Cortex of kidney (tissue), 1 donor: ENCODE results near the gene PAN2.

Source experiments
- DNase-seq: peaks from one replicate; lab custom pipeline; 2025; lab: John Stamatoyannopoulos, UW

The PAN2 gene

GRCh38 chr12:56271031-56271430, 62.8 kb downstream of the PAN2 start:
- no peak for DNase-seq

GRCh38 chr12:56267443-56268071, 66.2 kb downstream of the PAN2 start:
- no peak for DNase-seq

- no peak for DNase-seq
Measured at GRCh38 chr12:56266693-56267442, 66.9 kb downstream of the PAN2 start, which contains the start of gene COQ10A. TSS of gene COQ10A (plus strand) at chr12:56266942. CDS start at chr12:56267119, 177 bp downstream.
